Jurkat, Clone E6-1 (cell line): ENCODE measurements around the gene UACA.

Experiments
- DNase-seq: peaks from one replicate; pipeline ENCODE4 v3.0.0-alpha.2; 2011; ENCODE audit warnings: low read depth, low spot score
- H3K4me3 ChIP-seq: 2 replicates; pipeline ENCODE4 v1.5.1; 2011; ENCODE audit warnings: mild to moderate bottlenecking, low read length, control low read depth, moderate library complexity

The UACA gene

DNA sequence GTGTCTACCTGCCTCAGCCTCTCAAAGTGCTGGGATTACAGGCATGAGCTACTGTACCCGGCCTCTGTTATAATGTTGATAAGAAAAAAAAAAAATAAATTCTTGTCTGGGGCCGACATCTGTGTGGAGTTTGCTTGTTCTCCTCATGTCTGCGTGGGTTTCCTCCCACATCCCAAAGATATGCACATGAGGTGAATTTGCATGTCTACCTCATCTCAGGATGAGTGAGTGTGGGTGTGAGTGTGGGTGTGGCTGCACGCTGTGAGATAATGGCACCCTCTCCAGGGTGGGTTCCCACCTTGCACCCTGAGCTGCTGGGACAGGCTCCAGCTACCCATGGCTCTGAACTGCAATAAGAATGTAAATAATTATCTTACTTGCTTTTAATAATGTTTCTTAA lies 25.9 kb upstream of the UACA start:
- H3K4me3 ChIP-seq, result no peak overlapping the region
- DNase-seq, result no peak

DNA sequence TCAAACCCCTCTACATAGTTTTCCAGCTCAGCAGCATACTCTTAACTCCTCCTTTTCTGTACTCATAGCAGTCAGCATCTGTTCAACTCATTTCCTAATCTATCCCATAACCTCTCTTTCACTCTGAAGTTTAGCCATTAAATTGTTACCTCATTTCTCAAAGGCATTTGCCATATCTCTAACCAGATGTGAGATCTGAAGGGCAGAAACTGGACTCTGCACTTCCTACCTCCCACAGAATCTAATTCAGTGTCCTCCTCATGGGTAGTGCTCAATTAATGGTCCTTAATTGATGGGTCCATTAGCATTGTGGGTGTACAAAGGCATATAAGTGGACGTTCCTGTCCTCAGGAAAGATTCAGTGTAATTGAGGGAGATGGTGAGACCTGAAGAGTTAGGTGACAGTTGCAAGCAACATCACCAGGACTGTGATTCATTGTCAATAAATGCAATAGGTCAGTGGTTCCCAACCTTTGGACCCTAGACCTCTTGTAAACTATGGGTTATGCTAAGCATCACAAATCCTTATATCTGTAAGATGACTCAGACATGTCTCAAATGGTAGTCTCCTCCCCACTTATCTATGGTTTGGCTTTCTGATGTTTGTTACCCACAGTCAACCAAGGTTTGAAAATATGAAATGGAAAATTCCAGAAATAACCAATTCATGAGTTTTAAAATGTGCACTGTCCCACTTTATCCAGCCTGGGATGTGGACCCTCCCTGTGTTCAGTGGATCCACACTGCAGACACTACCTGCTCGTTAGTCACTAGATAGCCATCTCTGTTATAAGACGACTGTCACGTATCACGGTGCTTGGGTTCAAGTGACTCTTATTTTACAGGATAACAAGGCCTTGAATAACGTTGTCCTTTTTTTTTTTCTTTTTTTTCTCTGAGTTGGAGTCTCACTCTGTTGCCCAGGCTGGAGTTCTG lies 25.0 kb upstream of the UACA start:
- H3K4me3 ChIP-seq, result no peak overlapping the region
- no peak for DNase-seq

- DNase-seq, result no peak
- H3K4me3 ChIP-seq, result no peak overlapping the region
Measured at GRCh38 chr15:70786996-70787395, 23.6 kb upstream of the UACA start.

DNA sequence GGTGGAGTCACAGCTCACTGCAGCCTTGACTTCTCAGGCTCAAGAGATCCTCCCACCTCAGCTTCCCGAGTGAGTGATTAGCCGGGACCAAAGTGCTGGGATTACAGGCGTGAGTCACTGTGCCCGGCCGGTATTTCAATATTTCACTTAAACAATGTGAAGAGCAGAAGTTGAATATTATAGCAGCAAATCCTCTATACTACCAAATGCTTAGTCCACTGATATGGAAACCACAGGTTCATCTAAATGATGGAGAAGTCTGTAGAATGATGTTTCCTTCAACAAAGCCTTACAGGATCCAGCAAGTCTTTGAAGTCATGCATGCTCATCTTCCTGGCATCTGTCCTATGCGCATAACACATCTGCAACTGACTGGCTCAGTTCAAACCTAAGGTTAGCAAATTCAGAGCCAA lies 20.3 kb upstream of the UACA start:
- no peak for DNase-seq
- H3K4me3 ChIP-seq, result no peak overlapping the region

GRCh38 chr15:70783041-70783440 lies 19.7 kb upstream of the UACA start:
- no peak for DNase-seq
- no peak overlapping the region for H3K4me3 ChIP-seq

DNA sequence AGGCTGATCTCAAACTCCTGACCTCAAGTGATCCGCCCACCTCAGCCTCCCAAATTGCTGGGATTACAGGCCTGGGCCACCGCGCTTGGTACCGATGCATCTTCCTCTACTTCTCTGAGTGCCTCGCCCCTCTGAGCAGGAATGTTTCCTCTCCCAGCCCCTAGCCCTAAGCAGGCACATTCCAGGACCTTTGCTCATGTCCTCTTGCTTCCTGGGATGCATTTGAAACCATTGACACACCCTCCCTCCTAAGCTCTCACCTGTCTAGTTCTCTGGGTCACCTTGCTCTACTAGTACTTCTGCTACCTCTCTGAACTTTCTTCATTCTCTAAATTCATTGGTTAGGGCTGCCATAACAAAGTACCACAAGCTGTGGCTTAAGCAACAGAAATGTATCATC lies 17.9 kb upstream of the UACA start:
- no peak for DNase-seq
- no peak overlapping the region for H3K4me3 ChIP-seq

DNA sequence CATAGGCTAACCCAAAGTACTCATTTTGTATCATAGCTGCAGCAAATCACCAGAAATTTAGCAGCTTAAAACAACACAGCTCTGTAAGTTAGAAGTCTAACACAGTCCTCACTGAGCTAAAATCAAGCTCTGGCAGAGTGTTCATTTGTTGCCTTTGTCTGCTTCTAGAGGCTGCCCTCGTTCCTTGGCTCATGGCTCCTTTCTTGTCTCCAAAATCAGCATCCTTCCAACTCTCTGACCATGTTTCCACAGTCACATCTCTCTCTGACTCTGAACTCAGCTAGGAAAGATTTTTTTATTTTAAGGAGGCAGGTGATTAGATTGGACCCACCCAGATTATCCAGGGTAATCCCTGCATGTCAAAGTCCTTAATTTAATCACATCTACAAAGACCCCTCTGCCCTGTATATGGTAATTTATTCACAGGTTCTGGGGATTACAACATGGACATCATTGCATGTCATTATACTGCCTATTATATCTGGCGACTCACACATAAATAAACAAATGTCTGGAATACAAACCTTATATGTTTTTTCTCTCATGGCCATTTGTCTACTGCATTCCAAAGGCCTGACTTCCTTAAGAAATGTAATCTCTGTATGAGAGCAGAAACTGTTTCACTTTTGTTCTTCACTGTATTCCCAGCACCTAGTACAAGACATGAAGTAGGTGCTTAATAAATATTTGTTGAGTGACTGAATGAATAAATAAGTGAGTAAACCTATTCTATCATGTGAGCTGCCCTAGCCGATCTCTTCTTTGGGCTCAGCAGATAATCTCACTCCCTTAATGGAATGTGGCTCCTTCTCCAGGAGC lies 15.1 kb upstream of the UACA start:
- DNase-seq, result no peak

DNA sequence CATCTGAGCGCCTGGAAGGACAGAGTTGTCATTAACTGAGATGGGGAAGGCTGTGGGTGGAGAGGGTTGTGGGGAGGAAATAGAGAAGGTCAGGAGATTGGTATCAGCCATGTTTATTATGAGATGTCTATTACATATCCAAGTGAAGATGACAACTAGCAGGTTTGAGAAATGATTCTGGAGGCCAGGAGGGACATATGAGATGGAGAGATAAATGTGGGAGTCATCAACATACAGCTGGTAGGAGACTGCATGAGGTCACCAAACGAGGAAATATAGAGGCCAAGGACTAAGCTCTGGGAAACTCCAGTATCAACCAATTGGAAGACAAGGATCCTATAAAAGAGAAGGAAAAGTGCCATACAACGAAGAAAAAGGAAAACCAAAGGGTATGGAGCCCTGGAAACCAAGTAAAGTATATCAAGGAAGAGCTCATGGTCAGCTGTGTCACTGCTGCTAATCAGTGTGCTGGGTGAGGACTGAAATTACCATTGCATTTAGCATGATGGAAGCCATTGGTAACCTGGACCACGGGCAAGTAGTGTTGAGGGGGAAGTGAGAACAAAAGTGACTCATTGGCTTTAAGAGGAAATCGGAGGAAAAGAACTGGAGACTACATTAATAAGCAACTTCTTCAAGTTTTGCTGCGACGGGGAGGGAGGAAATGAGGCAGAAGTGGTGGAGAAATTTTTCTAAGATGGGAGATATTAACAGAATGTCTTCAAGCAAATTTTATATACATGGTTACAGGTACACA lies 14.0 kb upstream of the UACA start:
- no peak for DNase-seq
- H3K4me3 ChIP-seq, result no peak overlapping the region

More for the DNA sequence above, 15.1 kb upstream of the UACA start:
- no peak overlapping the region for H3K4me3 ChIP-seq

DNA sequence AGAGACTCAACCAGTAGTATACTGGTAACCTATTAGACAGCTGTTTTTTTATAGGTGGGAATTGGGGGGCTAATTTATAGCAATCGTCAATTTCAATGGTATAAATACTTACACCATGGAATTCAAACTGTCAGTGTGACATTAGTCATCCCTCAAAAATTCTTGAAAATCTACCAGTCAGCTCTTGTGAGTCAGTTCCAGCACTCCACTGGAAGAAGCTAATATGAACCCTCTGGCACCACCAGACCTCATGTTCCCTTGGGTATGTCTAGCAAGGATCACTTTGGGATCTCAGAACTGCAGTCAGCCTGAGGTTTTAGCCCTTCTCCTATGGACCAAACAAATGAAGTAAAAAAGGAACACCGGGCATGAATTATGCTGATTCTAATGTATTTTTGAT lies 11.8 kb upstream of the UACA start:
- no peak for DNase-seq

GRCh38 chr15:70772402-70772801 lies 9.0 kb upstream of the UACA start:
- no peak overlapping the region for H3K4me3 ChIP-seq
- no peak for DNase-seq

More for the DNA sequence above, 11.8 kb upstream of the UACA start:
- H3K4me3 ChIP-seq, result no peak overlapping the region

DNA sequence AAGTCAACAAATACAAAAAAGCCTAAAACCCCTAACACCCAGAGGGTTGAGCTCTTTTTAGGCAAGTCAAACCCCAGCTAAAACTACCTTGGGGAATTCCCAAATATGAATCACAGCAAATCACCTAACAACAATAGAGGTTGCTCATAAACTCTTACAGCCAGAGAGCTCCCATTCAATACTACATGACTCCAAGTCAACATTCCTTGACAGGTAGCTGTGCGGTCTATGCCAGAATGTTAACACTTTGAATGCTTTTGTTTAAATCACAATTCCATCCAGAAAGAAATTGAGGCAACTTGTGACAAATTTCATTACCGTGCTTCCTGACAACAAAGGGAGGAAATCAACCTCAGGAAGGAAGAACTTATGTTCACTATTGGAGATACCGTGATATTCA lies 7.5 kb upstream of the UACA start:
- DNase-seq, result no peak
- no peak overlapping the region for H3K4me3 ChIP-seq

DNA sequence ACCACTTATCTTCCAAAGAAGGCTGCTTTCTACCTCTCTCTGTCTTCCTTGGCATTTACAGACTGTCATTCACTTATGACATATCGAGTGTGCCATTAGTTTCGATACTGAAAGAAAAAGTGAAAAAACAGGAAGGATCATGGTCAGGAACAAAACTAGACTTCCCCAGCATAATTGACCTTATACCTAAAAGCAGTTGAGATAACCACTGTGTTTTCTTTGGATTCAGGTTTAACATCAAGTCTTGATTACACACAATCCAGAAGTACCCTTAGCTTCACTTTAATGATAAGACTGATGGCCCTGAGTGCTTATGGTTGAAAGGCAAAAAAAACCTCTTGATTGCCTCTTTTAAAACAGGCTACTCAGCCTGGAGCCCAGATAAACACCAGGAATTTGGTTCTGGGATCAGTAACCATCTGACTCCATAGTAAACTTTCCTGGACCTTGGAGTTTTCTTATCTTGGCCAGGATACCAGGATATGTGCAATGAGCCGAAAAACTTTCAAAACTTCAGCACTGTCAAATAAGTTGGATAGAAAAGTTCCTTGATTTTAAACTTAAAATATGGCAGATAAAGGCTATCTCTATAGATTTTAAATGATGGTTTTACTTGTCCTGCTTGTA lies 5.0 kb upstream of the UACA start:
- H3K4me3 ChIP-seq, result no peak overlapping the region
- no peak for DNase-seq

GRCh38 chr15:70767667-70768066 lies 4.3 kb upstream of the UACA start:
- DNase-seq, result no peak
- no peak overlapping the region for H3K4me3 ChIP-seq

DNA sequence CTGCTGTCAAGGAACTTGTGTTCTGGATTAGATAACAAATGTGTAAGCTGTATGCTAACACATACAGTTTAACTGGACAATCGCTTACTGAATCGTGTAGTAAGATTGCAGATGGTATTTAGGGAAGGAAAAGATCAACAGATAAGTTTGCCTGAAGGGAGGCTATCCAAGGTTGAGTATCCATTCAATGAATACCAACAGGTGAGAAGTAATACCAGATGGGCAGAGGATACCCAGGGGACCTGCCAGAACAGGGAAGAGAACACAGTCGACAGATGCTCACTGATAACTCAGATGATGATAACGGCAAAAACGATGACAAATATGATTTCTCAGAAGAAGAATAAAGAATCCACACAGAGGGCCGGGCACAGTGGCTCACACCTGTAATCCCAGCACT lies 3.2 kb upstream of the UACA start:
- H3K4me3 ChIP-seq, result no peak overlapping the region
- DNase-seq, result no peak

DNA sequence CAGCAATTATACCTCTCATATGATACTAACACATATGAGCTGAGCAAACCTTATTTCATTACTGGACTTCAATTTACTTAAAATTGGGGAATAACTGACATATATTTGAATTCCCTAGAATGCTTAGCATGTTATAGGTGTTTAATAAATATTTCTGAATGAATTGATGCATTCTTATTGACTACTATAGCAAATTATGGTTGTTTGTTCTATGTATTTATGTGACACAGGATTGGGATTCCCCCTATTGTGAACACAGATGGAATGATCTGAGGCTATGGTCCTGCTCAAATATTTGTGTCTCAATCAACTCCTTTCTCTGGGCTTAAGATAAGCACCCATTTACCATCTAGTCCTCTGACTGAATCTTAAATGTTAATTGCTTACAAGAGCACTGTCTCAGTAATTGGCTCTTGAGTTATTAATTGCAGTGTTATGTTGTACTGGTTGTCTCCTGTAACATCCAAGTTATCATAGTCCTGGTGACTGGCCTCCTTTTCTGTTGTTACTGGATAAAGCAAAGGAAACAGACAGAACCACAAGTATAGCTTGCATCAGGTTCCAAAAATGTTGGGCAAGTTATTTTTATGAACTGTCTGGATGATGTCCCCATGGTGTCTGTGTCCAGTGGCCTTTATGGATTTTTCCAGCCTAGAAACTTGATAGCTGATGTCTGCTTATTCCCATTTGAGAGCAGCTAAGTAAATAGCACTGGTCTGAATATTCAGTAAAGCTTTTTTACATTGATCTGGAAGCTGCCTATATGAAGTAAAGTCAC lies 2.3 kb upstream of the UACA start:
- no peak overlapping the region for H3K4me3 ChIP-seq
- DNase-seq, result no peak

DNA sequence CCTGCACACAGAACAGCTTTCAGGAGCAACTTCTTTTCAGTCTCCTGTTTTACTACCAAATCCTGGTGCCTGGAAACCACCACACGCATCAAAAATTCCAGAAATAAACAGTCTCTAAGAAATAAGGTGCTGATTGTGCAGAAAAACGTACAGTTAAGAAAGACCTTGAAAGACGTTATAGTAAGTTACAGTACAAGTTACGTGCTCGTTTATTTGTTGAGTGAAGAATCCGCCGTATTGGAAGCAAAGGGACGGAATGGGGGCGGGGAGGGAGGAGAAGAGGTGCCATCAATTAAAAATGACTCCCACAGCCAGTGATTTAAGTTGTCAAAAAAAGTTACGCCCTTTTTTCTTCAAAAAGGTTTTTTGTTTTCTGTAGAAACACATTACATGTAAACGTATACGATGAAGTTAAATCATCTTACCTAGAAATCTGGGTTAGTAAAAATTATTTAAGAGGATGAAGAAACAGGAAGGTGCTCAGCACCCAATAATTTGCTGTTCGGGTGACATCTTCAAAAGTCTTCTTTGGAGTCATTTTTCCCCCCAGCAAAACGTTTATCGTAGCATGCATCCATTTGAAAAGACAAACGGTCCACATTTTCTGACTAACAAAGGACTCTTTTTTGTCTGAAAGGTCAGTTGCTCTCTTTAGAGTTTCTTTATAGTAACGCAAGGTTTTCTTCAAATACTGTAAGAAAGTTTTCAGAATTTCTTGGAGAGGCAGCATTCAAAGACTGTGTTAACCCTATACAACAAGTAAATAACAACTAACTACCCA lies 782 bp upstream of the UACA start:
- peak overlapping the region; percentile 60 for H3K4me3 ChIP-seq
- no peak for DNase-seq

DNA sequence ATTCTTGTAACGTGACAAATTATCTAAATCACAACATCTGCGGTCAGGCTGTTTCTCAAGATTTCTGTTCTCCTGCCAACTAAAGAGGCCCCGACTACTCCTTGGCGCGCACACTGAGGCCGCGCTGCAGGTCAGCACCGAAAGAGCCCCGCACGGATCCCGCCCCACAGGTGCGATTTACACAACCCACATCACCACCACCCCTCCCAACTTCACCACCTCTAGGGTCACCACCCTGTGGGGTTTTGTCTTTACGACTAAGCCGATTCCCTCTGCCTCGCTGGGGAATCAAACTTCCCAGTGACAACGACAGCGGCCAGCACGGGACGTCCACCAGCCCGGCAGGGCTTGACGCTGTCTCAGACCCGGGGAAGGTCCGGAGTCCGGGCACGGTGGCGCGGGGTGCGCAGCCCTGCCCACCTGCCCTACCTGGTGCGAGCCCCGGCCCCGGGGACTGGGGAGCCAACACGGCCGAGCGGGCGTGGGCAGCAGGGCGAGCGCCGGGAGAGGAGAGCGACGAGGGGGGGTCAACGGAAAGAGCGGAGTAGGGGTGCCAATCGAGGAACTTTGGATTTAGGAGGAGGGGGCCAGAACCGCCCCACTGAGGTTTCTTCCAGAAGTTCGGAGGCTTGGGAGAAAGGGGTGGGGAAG lies 764 bp downstream of the UACA start:
- no peak for DNase-seq
- peak overlapping the region; percentile 60 for H3K4me3 ChIP-seq
